GM23248 (cell line): ENCODE results near the gene CAMTA1. TPM values are rescaled to one million over a fixed set of nuclear protein-coding genes. Genes with fewer than 3 reads are reported as not detected.

Experiments used
- DNase-seq: peaks from one replicate; pipeline ENCODE4 v3.0.0-alpha.2; 2015
- H2AFZ ChIP-seq: fragments of 200-600 bp; sonication (generic); 2 replicates; pipeline ENCODE4 v1.6.1; 2016; ENCODE audit warnings: antibody characterized with exemption
- H3F3A ChIP-seq: fragments of 200-600 bp; sonication (generic); 2 replicates; pipeline ENCODE4 v1.6.1; 2016; ENCODE audit warnings: mild to moderate bottlenecking, antibody characterized with exemption, mixed run types; ENCODE audit not compliant: insufficient read depth
- H3K27ac ChIP-seq: fragments of 200-600 bp; sonication (generic); 2 replicates; pipeline ENCODE4 v1.5.1; 2016; ENCODE audit warnings: mild to moderate bottlenecking
- H3K27me3 ChIP-seq: fragments of 200-600 bp; sonication (generic); replicated peaks from 2 replicates; pipeline ENCODE4 v1.6.1; 2016; ENCODE audit warnings: mild to moderate bottlenecking; ENCODE audit not compliant: insufficient read depth
- H3K36me3 ChIP-seq: fragments of 200-600 bp; sonication (generic); 2 replicates; pipeline ENCODE4 v1.6.1; 2016; ENCODE audit warnings: low read depth, mild to moderate bottlenecking
- H3K4me1 ChIP-seq: fragments of 200-600 bp; sonication (generic); 2 replicates; pipeline ENCODE4 v1.6.1; 2016; ENCODE audit warnings: mild to moderate bottlenecking; ENCODE audit not compliant: insufficient read depth
- H3K4me2 ChIP-seq: fragments of 200-600 bp; sonication (generic); one replicate; pipeline ENCODE4 v1.6.1; 2016; ENCODE audit warnings: mild to moderate bottlenecking; ENCODE audit not compliant: unreplicated experiment
- H3K4me3 ChIP-seq: fragments of 200-600 bp; sonication (generic); 2 replicates; pipeline ENCODE4 v1.5.1; 2016; ENCODE audit warnings: mild to moderate bottlenecking
- H3K79me2 ChIP-seq: fragments of 200-600 bp; sonication (generic); 2 replicates; pipeline ENCODE4 v1.6.1; 2016; ENCODE audit warnings: mild to moderate bottlenecking; ENCODE audit not compliant: insufficient read depth
- H3K9ac ChIP-seq: fragments of 200-600 bp; sonication (generic); 2 replicates; pipeline ENCODE4 v1.6.1; 2016; ENCODE audit warnings: mild to moderate bottlenecking
- H3K9me2 ChIP-seq: fragments of 200-600 bp; sonication (generic); 2 replicates; pipeline ENCODE4 v1.6.1; 2016; ENCODE audit warnings: mixed run types, mild to moderate bottlenecking, moderate library complexity; ENCODE audit not compliant: insufficient read depth
- H3K9me3 ChIP-seq: fragments of 200-600 bp; sonication (generic); one replicate; pipeline ENCODE4 v1.6.1; 2017; ENCODE audit warnings: low read depth
- H4K20me1 ChIP-seq: fragments of 200-600 bp; sonication (generic); 2 replicates; pipeline ENCODE4 v1.6.0; 2016; ENCODE audit not compliant: insufficient read depth
- EZH2 ChIP-seq: fragments of 200-600 bp; sonication (generic); IDR thresholded peaks from 2 replicates; pipeline ENCODE4 v1.6.1; 2018; ENCODE audit warnings: antibody characterized with exemption, mild to moderate bottlenecking; ENCODE audit not compliant: insufficient read depth, poor library complexity, severe bottlenecking
- EZH2phosphoT487 ChIP-seq: fragments of 200-600 bp; sonication (generic); IDR thresholded peaks from 2 replicates; pipeline ENCODE4 v1.6.1; 2018; ENCODE audit warnings: antibody characterized with exemption, moderate library complexity, mild to moderate bottlenecking, low read depth; ENCODE audit not compliant: insufficient read depth
- WGBS, 2 experiments: methylation state at CpG; one replicate each; pipeline ENCODE4 v1.1.6; 2015 to 2017; ENCODE audit warnings: low lambda C conversion rate in 2 of 2, low coverage in 1 of 2; ENCODE audit errors: missing lambda C conversion rate in 2 of 2; 5-methylcytosine and 5-hydroxymethylcytosine counted together
- in situ Hi-C: fragments of 300-500 bp; cut with MboI; formaldehyde crosslinking; loops from 2 replicates; pipeline ENCODE4 v1.15.0; 2020
- polyA plus RNA-seq: library from polyadenylated mRNA; unstranded; fragments of >200 nt; fragmentation: Nextera tagmentation; extraction: Ambion mirVana; gene quantifications from 2 replicates; pipeline ENCODE4 v1.2.1, GENCODE V29; 2016
- total RNA-seq: library from RNA; depleted of rRNA; stranded (reverse); fragments of >200 nt; shearing (Covaris generic); gene quantifications from 2 replicates; pipeline ENCODE4 v1.2.3, GENCODE V29; 2014

CAMTA1 gene
- total and polyA plus RNA-seq, 2 experiments from 2014 or later = 50.1 to 165 TPM

- Histone ChIP-seq H3K4me1 (no peaks in the 10 kb centered on the region), H2AFZ (no peak overlapping the region), H3K4me2 (no peak overlapping the region), H3K27ac (no peak overlapping the region), H3K27me3 (no peaks in the 10 kb centered on the region), H4K20me1 (no peaks in the 10 kb centered on the region), H3K9ac (no peak overlapping the region), H3K9me2 (no peaks in the 10 kb centered on the region), H3K79me2 (no peaks in the 10 kb centered on the region), H3K4me3 (no peak overlapping the region), H3K9me3 (no peaks in the 10 kb centered on the region), H3K36me3 (no peaks in the 10 kb centered on the region), H3F3A (no peaks in the 10 kb centered on the region)
- DNase-seq = peak; percentile 21
- no peak for TF ChIP-seq EZH2
- TF ChIP-seq EZH2phosphoT487 = no peak
- in situ Hi-C loops = no loop called here
- WGBS, 2 experiments = 76 to 77% methylated on average over 17 of the region's 17 CpGs
Measured at GRCh38 chr1:7426780-7427604, 641.7 kb downstream of the CAMTA1 start.

- no peaks in the 10 kb centered on the region for H3K9me2 ChIP-seq
- H3K9ac ChIP-seq = no peak overlapping the region
- H3K4me3 ChIP-seq = no peak overlapping the region
- no peaks in the 10 kb centered on the region for H4K20me1 ChIP-seq
- H3K4me1 ChIP-seq = no peaks in the 10 kb centered on the region
- TF ChIP-seq EZH2phosphoT487 = no peak
- no peak for TF ChIP-seq EZH2
- no peak overlapping the region for H3K27ac ChIP-seq
- WGBS, 2 experiments = 49 to 52% methylated on average over 17 of the region's 17 CpGs
- no peaks in the 10 kb centered on the region for H3F3A ChIP-seq
- no peaks in the 10 kb centered on the region for H3K79me2 ChIP-seq
- no peak for DNase-seq
- no peaks in the 10 kb centered on the region for H3K36me3 ChIP-seq
- no peak overlapping the region for H2AFZ ChIP-seq
- no peak overlapping the region for H3K4me2 ChIP-seq
- no peaks in the 10 kb centered on the region for H3K9me3 ChIP-seq
- in situ Hi-C loops = no loop called here
- H3K27me3 ChIP-seq = no peaks in the 10 kb centered on the region
Measured at GRCh38 chr1:7427605-7428300, 642.5 kb downstream of the CAMTA1 start.

GRCh38 chr1:7429290-7429689 is 644.0 kb downstream of the CAMTA1 start:
- no peaks in the 10 kb centered on the region for H3K9me3 ChIP-seq
- H3K9me2 ChIP-seq = no peaks in the 10 kb centered on the region
- H3K4me1 ChIP-seq = no peaks in the 10 kb centered on the region
- H3F3A ChIP-seq = no peaks in the 10 kb centered on the region
- no peak for TF ChIP-seq EZH2phosphoT487
- no peak for TF ChIP-seq EZH2
- DNase-seq = no peak
- no peak overlapping the region for H3K9ac ChIP-seq
- in situ Hi-C loops = no loop called here
- no peak overlapping the region for H3K4me2 ChIP-seq
- H3K79me2 ChIP-seq = no peaks in the 10 kb centered on the region
- H3K27ac ChIP-seq = no peak overlapping the region
- 80 to 83% methylated on average over 3 of the region's 3 CpGs for WGBS, 2 experiments
- H3K4me3 ChIP-seq = no peak overlapping the region
- H2AFZ ChIP-seq = no peak overlapping the region
- no peaks in the 10 kb centered on the region for H3K36me3 ChIP-seq
- no peaks in the 10 kb centered on the region for H3K27me3 ChIP-seq
- H4K20me1 ChIP-seq = no peaks in the 10 kb centered on the region

DNA sequence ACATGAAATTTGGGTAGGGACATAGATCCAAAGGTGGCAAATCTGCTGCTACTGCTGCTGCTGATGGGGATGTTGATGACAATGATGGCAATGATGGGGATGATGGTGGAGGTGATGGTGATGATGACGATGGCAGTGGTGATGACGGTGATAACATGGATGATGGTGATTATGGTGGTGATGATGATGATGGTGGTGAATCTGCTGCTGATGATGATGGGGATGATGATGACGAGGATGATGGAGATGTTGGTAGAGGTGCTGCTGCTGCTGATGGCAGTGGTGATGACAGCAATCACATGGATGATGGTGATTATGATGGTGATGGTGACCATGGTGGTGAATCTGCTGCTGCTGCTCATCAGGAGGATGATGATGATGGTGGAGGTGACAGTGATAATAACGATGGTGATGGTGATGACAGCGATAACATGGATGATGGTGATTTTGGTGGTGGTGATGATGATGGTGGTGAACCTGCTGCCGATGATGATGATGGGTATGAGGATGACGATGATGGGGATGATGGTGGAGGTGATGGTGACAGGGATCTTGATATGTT is 644.9 kb downstream of the CAMTA1 start:
- H3F3A ChIP-seq = no peaks in the 10 kb centered on the region
- in situ Hi-C loops = no loop called here
- no peaks in the 10 kb centered on the region for H3K27me3 ChIP-seq
- H3K9ac ChIP-seq = no peak overlapping the region
- no peaks in the 10 kb centered on the region for H3K9me3 ChIP-seq
- no peak overlapping the region for H3K4me3 ChIP-seq
- H3K4me1 ChIP-seq = no peaks in the 10 kb centered on the region
- H3K9me2 ChIP-seq = no peaks in the 10 kb centered on the region
- no peak overlapping the region for H3K4me2 ChIP-seq
- no peak overlapping the region for H2AFZ ChIP-seq
- no peaks in the 10 kb centered on the region for H3K79me2 ChIP-seq
- 94% methylated on average over 6 of the region's 7 CpGs for WGBS, 2 experiments
- no peaks in the 10 kb centered on the region for H3K36me3 ChIP-seq
- no peak overlapping the region for H3K27ac ChIP-seq
- TF ChIP-seq EZH2phosphoT487 = no peak
- TF ChIP-seq EZH2 = no peak
- no peaks in the 10 kb centered on the region for H4K20me1 ChIP-seq
- DNase-seq = no peak
